Endothelial cell of umbilical vein (primary cell): ENCODE data around the gene GPHA2. TPM values are rescaled to one million over a fixed set of nuclear protein-coding genes. Genes with fewer than 3 reads are reported as not detected.

ENCODE experiments used
- BruUV-seq: library from RNA; stranded (reverse); fragments of 400-500 nt; replicated peaks from 2 replicates; lab custom pipeline; 2021; lab: Mats Ljungman, UMichigan
- CTCF ChIA-PET: fragments of 300-600, 350-600 bp; sonication (Branson Sonifier 250); formaldehyde crosslinking; loops from one replicate; lab custom pipeline; 2021; ENCODE audit warnings: antibody characterized with exemption, inconsistent platforms; lab: Charles Lee
- POLR2A ChIA-PET: fragments of 300-600, 350-600 bp; sonication (Branson Sonifier 250); formaldehyde crosslinking; loops from one replicate; lab custom pipeline; 2021; ENCODE audit warnings: antibody characterized with exemption, inconsistent platforms; lab: Charles Lee
- DNase-seq: peaks from one replicate; pipeline ENCODE4 v3.0.0-alpha.2; 2011; ENCODE audit warnings: low read depth, low spot score
- FAIRE-seq: peaks from 2 replicates; lab custom pipeline; 2011; peaks lifted over from hg19 to GRCh38; lab: Jason Lieb, UNC
- H2AFZ ChIP-seq: 2 replicates; pipeline ENCODE4 v1.6.0; 2012; ENCODE audit warnings: low read depth, low read length, control low read depth, inconsistent platforms
- H3K27ac ChIP-seq: 2 replicates; pipeline ENCODE4 v1.5.1; 2011; ENCODE audit warnings: low read depth, mild to moderate bottlenecking, control low read depth, low read length, moderate library complexity; ENCODE audit not compliant: insufficient read depth
- H3K27me3 ChIP-seq, 2 experiments: 2 replicates each; pipeline versions ENCODE4 v1.6.0 to v1.6.1; 2011; ENCODE audit warnings: low read length in 2 of 2, mixed read lengths in 1 of 2; ENCODE audit not compliant: control insufficient read depth in 2 of 2, insufficient read depth in 2 of 2
- H3K36me3 ChIP-seq, 2 experiments: 2 replicates in 1 of 2; 3 replicates in 1 of 2; pipeline ENCODE4 v1.5.1; 2011; ENCODE audit warnings: low read length in 2 of 2, mild to moderate bottlenecking in 1 of 2, moderate library complexity in 1 of 2; ENCODE audit not compliant: control insufficient read depth in 2 of 2, insufficient read depth in 2 of 2; ENCODE audit errors: extremely low read depth in 1 of 2
- H3K4me1 ChIP-seq: 3 replicates; pipeline ENCODE4 v1.5.1; 2011; ENCODE audit warnings: mild to moderate bottlenecking, low read length; ENCODE audit not compliant: control insufficient read depth, insufficient read depth; ENCODE audit errors: extremely low read depth
- H3K4me2 ChIP-seq: 2 replicates; pipeline ENCODE4 v1.6.1; 2011; ENCODE audit warnings: low read length, control low read depth, mixed read lengths; ENCODE audit not compliant: insufficient read depth
- H3K4me3 ChIP-seq, 3 experiments: fragments of 200-600 bp in 1 of 3; sonication (generic), shearing (Covaris generic) in 1 of 3; replicated peaks in 1 of 3; 2 replicates each; pipeline ENCODE4 v1.5.1; 2011 to 2016; ENCODE audit warnings: control low read depth in 3 of 3, low read length in 3 of 3, mild to moderate bottlenecking in 2 of 3, inconsistent platforms in 1 of 3, low read depth in 1 of 3, moderate library complexity in 1 of 3; ENCODE audit not compliant: insufficient read depth in 1 of 3
- H3K79me2 ChIP-seq: 2 replicates; pipeline ENCODE4 v1.6.0; 2012; ENCODE audit warnings: low read length, inconsistent platforms; ENCODE audit not compliant: control insufficient read depth, insufficient read depth
- H3K9ac ChIP-seq: replicated peaks from 2 replicates; pipeline ENCODE3; 2011; ENCODE audit warnings: low read length, control low read depth; ENCODE audit not compliant: insufficient read depth; ENCODE audit errors: extremely low read depth
- H3K9me1 ChIP-seq: replicated peaks from 3 replicates; pipeline ENCODE4 v1.6.0; 2011; ENCODE audit warnings: mild to moderate bottlenecking, low read length; ENCODE audit not compliant: control insufficient read depth, insufficient read depth; ENCODE audit errors: extremely low read depth
- H3K9me3 ChIP-seq: replicated peaks from 2 replicates; pipeline ENCODE4 v1.5.1; 2012; ENCODE audit warnings: low read length, inconsistent platforms; ENCODE audit not compliant: control insufficient read depth, insufficient read depth
- H4K20me1 ChIP-seq: replicated peaks from 2 replicates; pipeline ENCODE3; 2011; ENCODE audit warnings: mild to moderate bottlenecking, low read length; ENCODE audit not compliant: control insufficient read depth, insufficient read depth; ENCODE audit errors: extremely low read depth
- EZH2 ChIP-seq: IDR thresholded peaks from 2 replicates; pipeline ENCODE4 v1.6.1; 2012; ENCODE audit warnings: borderline replicate concordance, low read depth, mild to moderate bottlenecking, moderate library complexity, low read length, inconsistent platforms; ENCODE audit not compliant: severe bottlenecking
- FOS ChIP-seq: IDR thresholded peaks from 2 replicates; pipeline ENCODE4 v1.6.1; 2011; ENCODE audit warnings: mild to moderate bottlenecking, low read length, moderate library complexity, borderline replicate concordance; ENCODE audit not compliant: insufficient read depth
- GATA2 ChIP-seq: IDR thresholded peaks from 2 replicates; pipeline ENCODE4 v1.7.0; 2011; ENCODE audit warnings: low read depth, mild to moderate bottlenecking, moderate library complexity, mixed read lengths, low read length; ENCODE audit not compliant: insufficient read length, insufficient read depth
- JUN ChIP-seq: IDR thresholded peaks from 2 replicates; pipeline ENCODE4 v1.6.1; 2011; ENCODE audit warnings: borderline replicate concordance, low read depth; ENCODE audit not compliant: insufficient read length, insufficient read depth
- MYC ChIP-seq: IDR thresholded peaks from one replicate; pipeline ENCODE4 v1.6.1; 2011; ENCODE audit warnings: mild to moderate bottlenecking, low read depth, low read length
- POLR2A ChIP-seq: IDR thresholded peaks from 2 replicates; pipeline ENCODE4 v1.6.1; 2012; ENCODE audit warnings: low read depth, mild to moderate bottlenecking, control low read depth, low read length
- POLR2AphosphoS5 ChIP-seq: IDR thresholded peaks from 2 replicates; pipeline ENCODE4 v1.6.1; 2012; ENCODE audit warnings: low read depth, mild to moderate bottlenecking, control low read depth, low read length, moderate library complexity; ENCODE audit not compliant: insufficient read depth
- dilution Hi-C: fragments of 300-500 bp; cut with MboI; formaldehyde crosslinking; loops from one replicate; pipeline ENCODE4 v1.15.0; 2019; ENCODE audit warnings: low sequenced_read_pairs; ENCODE audit not compliant: extremely low pct_ligation_motif_present
- intact Hi-C: fragments of 100-400 bp; cut with micrococcal nuclease; formaldehyde crosslinking; loops from one replicate; pipeline ENCODE4 v1.10.0; 2022
- polyA plus RNA-seq, 4 experiments: library from polyadenylated mRNA; depleted of rRNA in 3 of 4; stranded (reverse) in 3 of 4; unstranded in 1 of 4; fragments of >200 nt; gene quantifications; 2 replicates each; pipeline versions ENCODE4 v1.2.1 to v1.2.3, GENCODE V29; 2011 to 2012; ENCODE audit warnings: missing spikeins in 1 of 4
- total RNA-seq: library from RNA; stranded (reverse); gene quantifications from 2 replicates; pipeline ENCODE4 v1.2.3, GENCODE V29; 2021
- TF ChIP-seq, protein P1 (sequence below): IDR thresholded peaks from 2 replicates; pipeline ENCODE4 v1.6.1; 2011; ENCODE audit not compliant: insufficient read depth, insufficient read length
- TF ChIP-seq, protein P2 (sequence below), 2 donors: IDR thresholded peaks; 1 replicate in 1 of 2; 2 replicates in 1 of 2; pipeline ENCODE4 v1.5.1; 2011; ENCODE audit warnings: low read length in 2 of 2, mild to moderate bottlenecking in 2 of 2, moderate library complexity in 2 of 2, control low read depth in 1 of 2, inconsistent platforms in 1 of 2, low read depth in 1 of 2; ENCODE audit not compliant: insufficient read depth in 1 of 2; ENCODE audit errors: extremely low read depth in 1 of 2

GPHA2 gene
- total and polyA plus RNA-seq, 2 donors (not counting 3 experiments of a cell fraction or from before 2014, with no cell fraction given): not detected

DNA sequence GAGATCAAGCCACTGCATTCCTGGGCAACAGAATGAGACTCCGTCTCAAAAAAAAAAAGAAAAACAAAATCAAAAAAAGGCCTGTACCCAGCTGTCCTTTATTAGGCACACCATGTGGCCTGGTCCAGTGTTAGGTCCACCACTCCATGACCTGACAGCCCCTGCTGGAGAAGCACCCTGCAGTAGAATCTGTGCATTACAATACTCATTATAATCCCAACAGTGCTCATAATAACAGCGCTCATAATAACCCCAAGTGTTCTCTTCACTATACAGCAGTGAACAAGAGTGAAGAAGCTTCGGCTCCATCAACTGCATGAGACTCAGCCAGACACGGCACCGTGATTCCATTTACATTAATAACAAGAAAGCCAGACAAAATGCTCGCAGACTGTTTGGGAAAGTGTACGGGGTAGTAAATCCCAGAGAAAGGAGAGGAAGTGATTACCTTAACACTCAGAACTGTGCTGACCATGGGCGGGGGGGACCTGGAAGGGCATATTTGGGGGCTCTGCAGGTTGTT is 48.4 kb downstream of the GPHA2 start:
- Histone ChIP-seq H3K4me2 (no peak overlapping the region), H3K36me3 (no peaks in the 10 kb centered on the region), H3K4me1 (peaks cover 12% of the 10 kb centered on the region), H3K27me3 (no peaks in the 10 kb centered on the region), H3K9me1 (no peaks in the 10 kb centered on the region), H3K9ac (no peak overlapping the region), H3K79me2 (no peaks in the 10 kb centered on the region), H3K4me3 (no peak overlapping the region), H4K20me1 (no peaks in the 10 kb centered on the region), H3K9me3 (no peaks in the 10 kb centered on the region), H3K27ac (no peak overlapping the region), H2AFZ (peak overlapping the region; percentile 100)
- POLR2A ChIA-PET: no interaction called here
- CTCF ChIA-PET: interaction anchor here (0.6 to 1.9 kb wide), 15 partner anchors 9 to 230 kb away, joined by 3 to 125 read pairs (median 9); partner anchors contain the start of genes CDC42BPG, EHD1 and ZNHIT2
- BruUV-seq: no TSS peak
- intact Hi-C loops (no loop called here), dilution Hi-C loops (no loop called here)
- TF ChIP-seq MYC: no peak
- TF ChIP-seq GATA2: no peak
- TF ChIP-seq FOS: no peak
- no peak for TF ChIP-seq POLR2A
- TF ChIP-seq POLR2AphosphoS5: no peak
- TF ChIP-seq JUN: no peak
- no peak for TF ChIP-seq EZH2
- TF ChIP-seq, protein P1, sequence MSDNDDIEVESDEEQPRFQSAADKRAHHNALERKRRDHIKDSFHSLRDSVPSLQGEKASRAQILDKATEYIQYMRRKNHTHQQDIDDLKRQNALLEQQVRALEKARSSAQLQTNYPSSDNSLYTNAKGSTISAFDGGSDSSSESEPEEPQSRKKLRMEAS: no peak
- TF ChIP-seq, protein P2, sequence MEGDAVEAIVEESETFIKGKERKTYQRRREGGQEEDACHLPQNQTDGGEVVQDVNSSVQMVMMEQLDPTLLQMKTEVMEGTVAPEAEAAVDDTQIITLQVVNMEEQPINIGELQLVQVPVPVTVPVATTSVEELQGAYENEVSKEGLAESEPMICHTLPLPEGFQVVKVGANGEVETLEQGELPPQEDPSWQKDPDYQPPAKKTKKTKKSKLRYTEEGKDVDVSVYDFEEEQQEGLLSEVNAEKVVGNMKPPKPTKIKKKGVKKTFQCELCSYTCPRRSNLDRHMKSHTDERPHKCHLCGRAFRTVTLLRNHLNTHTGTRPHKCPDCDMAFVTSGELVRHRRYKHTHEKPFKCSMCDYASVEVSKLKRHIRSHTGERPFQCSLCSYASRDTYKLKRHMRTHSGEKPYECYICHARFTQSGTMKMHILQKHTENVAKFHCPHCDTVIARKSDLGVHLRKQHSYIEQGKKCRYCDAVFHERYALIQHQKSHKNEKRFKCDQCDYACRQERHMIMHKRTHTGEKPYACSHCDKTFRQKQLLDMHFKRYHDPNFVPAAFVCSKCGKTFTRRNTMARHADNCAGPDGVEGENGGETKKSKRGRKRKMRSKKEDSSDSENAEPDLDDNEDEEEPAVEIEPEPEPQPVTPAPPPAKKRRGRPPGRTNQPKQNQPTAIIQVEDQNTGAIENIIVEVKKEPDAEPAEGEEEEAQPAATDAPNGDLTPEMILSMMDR (IDR thresholded peaks at IDR 0.05; ENCODE audit: extremely low read depth in 1 of 2, insufficient read depth in 1 of 2, low read depth in 1 of 2, low read length in 2 of 2): no peak
- no peak for FAIRE-seq
- DNase-seq: no peak
